K562 (cell line): ENCODE results near the gene FILIP1L. TPM values are rescaled to one million over a fixed set of nuclear protein-coding genes. Genes with fewer than 3 reads are reported as not detected.

Source experiments
- ATAC-seq: fragments of 200-7000 bp; cut with Tn5 transposase; 3 replicates; pipeline ENCODE4 v1.9.1; 2020; ENCODE audit warnings: moderate library complexity
- BruUV-seq: library from RNA; stranded (reverse); fragments of 400-500 nt; replicated peaks from 2 replicates; lab custom pipeline; 2021; lab: Mats Ljungman, UMichigan
- CTCF ChIA-PET: fragments of 300-600 bp; formaldehyde crosslinking; extraction: SDS; loops from one replicate; lab custom pipeline; 2021; ENCODE audit warnings: low intra/inter-chr PET ratio; lab: Yijun Ruan, JAX
- POLR2A ChIA-PET: fragments of 300-600, 350-650 bp; sonication (Branson Sonifier 250); formaldehyde crosslinking; extraction: SDS; loops from one replicate; lab custom pipeline; 2021; ENCODE audit warnings: antibody characterized with exemption, inconsistent platforms; lab: Yijun Ruan, JAX
- DNase-seq, 4 experiments: peaks; one replicate each; pipeline versions ENCODE4 v3.0.0 to v3.0.0-alpha.2; 2011 to 2018; ENCODE audit warnings: low spot score in 3 of 4, mixed read lengths in 3 of 4; ENCODE audit errors: extremely low read depth in 1 of 4
- FAIRE-seq: peaks from 2 replicates; lab custom pipeline; 2011; peaks lifted over from hg19 to GRCh38; lab: Jason Lieb, UNC
- H2AFZ ChIP-seq: 2 replicates; pipeline ENCODE4 v1.6.0; 2011; ENCODE audit warnings: low read depth, low read length, control low read depth, inconsistent platforms
- H3K27ac ChIP-seq: fragments of 200-600 bp; 3 replicates; pipeline ENCODE4 v1.8.0; 2011; ENCODE audit warnings: low read depth, mild to moderate bottlenecking, control low read depth, inconsistent platforms, low read length, moderate library complexity, mixed read lengths; ENCODE audit errors: extremely low read depth
- H3K27me3 ChIP-seq, 2 experiments: fragments of 300-600 bp in 1 of 2; 2 replicates in 1 of 2; 3 replicates in 1 of 2; pipeline versions ENCODE4 v1.6.0 to v1.8.0; 2011; ENCODE audit warnings: inconsistent platforms in 2 of 2, low read length in 2 of 2, mild to moderate bottlenecking in 1 of 2, mixed read lengths in 1 of 2, moderate library complexity in 1 of 2; ENCODE audit not compliant: control insufficient read depth in 2 of 2, insufficient read depth in 2 of 2
- H3K36me3 ChIP-seq: fragments of 300-600 bp; 3 replicates; pipeline ENCODE4 v1.8.0; 2011; ENCODE audit warnings: mild to moderate bottlenecking, low read length, inconsistent platforms; ENCODE audit not compliant: control insufficient read depth, insufficient read depth
- H3K4me1 ChIP-seq, 2 experiments: fragments of 200-600 bp in 1 of 2; replicated peaks in 1 of 2; 2 replicates in 1 of 2; 3 replicates in 1 of 2; pipeline versions ENCODE4 v1.5.1 to v1.8.0; 2011; ENCODE audit warnings: inconsistent platforms in 2 of 2, low read length in 2 of 2, mild to moderate bottlenecking in 1 of 2, mixed read lengths in 1 of 2, moderate library complexity in 1 of 2; ENCODE audit not compliant: control insufficient read depth in 2 of 2, insufficient read depth in 2 of 2
- H3K4me2 ChIP-seq: 2 replicates; pipeline ENCODE4 v1.6.1; 2011; ENCODE audit warnings: low read length, control low read depth, inconsistent platforms, mixed read lengths; ENCODE audit not compliant: insufficient read depth
- H3K4me3 ChIP-seq: fragments of 200-600 bp; sonication (generic), shearing (Covaris generic); 2 replicates; pipeline ENCODE4 v1.5.1; 2016; ENCODE audit warnings: control low read depth, inconsistent platforms
- H3K79me2 ChIP-seq: fragments of 200-600 bp; 3 replicates; pipeline ENCODE4 v1.8.0; 2011; ENCODE audit warnings: low read length, inconsistent platforms; ENCODE audit not compliant: control insufficient read depth, insufficient read depth
- H3K9ac ChIP-seq, 2 experiments: 2 replicates each; pipeline versions ENCODE4 v1.6.0 to v1.6.1; 2011; ENCODE audit warnings: low read depth in 2 of 2, low read length in 2 of 2, control low read depth in 1 of 2, inconsistent platforms in 1 of 2, mild to moderate bottlenecking in 1 of 2, mixed read lengths in 1 of 2; ENCODE audit not compliant: insufficient read depth in 1 of 2
- H3K9me1 ChIP-seq: one replicate; pipeline ENCODE4 v1.6.0; 2011; ENCODE audit warnings: inconsistent platforms, mild to moderate bottlenecking, low read length, moderate library complexity; ENCODE audit not compliant: control insufficient read depth, insufficient read depth
- H3K9me3 ChIP-seq: replicated peaks from 2 replicates; pipeline ENCODE4 v1.5.1; 2011; ENCODE audit warnings: low read depth, low read length, inconsistent platforms; ENCODE audit not compliant: control insufficient read depth, insufficient read depth
- H4K20me1 ChIP-seq: replicated peaks from 2 replicates; pipeline ENCODE4 v1.6.1; 2011; ENCODE audit warnings: low read length, inconsistent platforms, mixed read lengths; ENCODE audit not compliant: control insufficient read depth, insufficient read depth
- BACH1 ChIP-seq: fragments of 200-800 bp; sonication (Bioruptor generic); IDR thresholded peaks from 2 replicates; pipeline ENCODE4 v1.6.1; 2016; ENCODE audit warnings: missing genetic modification characterization, missing compliant biosample characterization
- CTBP1 ChIP-seq: fragments of 450-650 bp; IDR thresholded peaks from 2 replicates; pipeline ENCODE4 v1.6.1; 2016; ENCODE audit warnings: borderline replicate concordance
- ELF1 ChIP-seq: fragments of 200-800 bp; sonication (Bioruptor generic); IDR thresholded peaks from 2 replicates; pipeline ENCODE4 v1.6.1; 2016; ENCODE audit warnings: missing genetic modification characterization, missing compliant biosample characterization
- EZH2 ChIP-seq: IDR thresholded peaks from 2 replicates; pipeline ENCODE4 v1.6.1; 2012; ENCODE audit warnings: low read depth, mild to moderate bottlenecking, inconsistent platforms, low read length, borderline replicate concordance
- GABPB1 ChIP-seq: sonication (generic); formaldehyde crosslinking; IDR thresholded peaks from 2 replicates; pipeline ENCODE4 v1.8.0; 2022; ENCODE audit warnings: mild to moderate bottlenecking, missing genetic modification reagents
- GATAD2A ChIP-seq: fragments of 450-650 bp; IDR thresholded peaks from 2 replicates; pipeline ENCODE4 v1.6.1; 2017
- ILF3 ChIP-seq: fragments of 450-650 bp; IDR thresholded peaks from 2 replicates; pipeline ENCODE4 v1.6.1; 2018; ENCODE audit warnings: antibody characterized with exemption, mild to moderate bottlenecking, moderate library complexity, borderline replicate concordance
- MBD1 ChIP-seq: fragments of 250-450 bp; sonication (Bioruptor Pico); IDR thresholded peaks from 2 replicates; pipeline ENCODE4 v1.8.0; 2022; ENCODE audit warnings: inconsistent platforms
- RCOR1 ChIP-seq, 2 experiments: IDR thresholded peaks; 2 replicates each; pipeline ENCODE4 v1.6.1; 2012; ENCODE audit warnings: low read depth in 2 of 2, low read length in 2 of 2, borderline replicate concordance in 1 of 2, improper control_type of control experiment in 1 of 2
- ZNF146 ChIP-seq: IDR thresholded peaks from one replicate; pipeline ENCODE4 v1.6.1; 2018; ENCODE audit warnings: missing compliant biosample characterization; ENCODE audit not compliant: unreplicated experiment
- ZNF589 ChIP-seq: fragments of 200-800 bp; sonication (Bioruptor generic); IDR thresholded peaks from 2 replicates; pipeline ENCODE4 v1.6.1; 2016; ENCODE audit warnings: low read depth, missing genetic modification characterization, missing compliant biosample characterization
- WGBS: fragments of 100-300 bp; shearing (Covaris generic); methylation state at CpG from one replicate; pipeline ENCODE4 v1.1.6; 2016; ENCODE audit warnings: low coverage, mixed read lengths; ENCODE audit not compliant: insufficient coverage; ENCODE audit errors: missing lambda C conversion rate; 5-methylcytosine and 5-hydroxymethylcytosine counted together
- in situ Hi-C: fragments of 300-500 bp; cut with MboI; formaldehyde crosslinking; loops from 4 replicates; pipeline ENCODE4 v1.15.0; 2018; ENCODE audit warnings: inconsistent platforms, mixed read lengths
- intact Hi-C: fragments of 100-400 bp; cut with micrococcal nuclease; formaldehyde crosslinking; loops from 2 replicates; pipeline ENCODE4 v1.14.2; 2022
- polyA plus RNA-seq, 8 experiments: library from polyadenylated mRNA; depleted of rRNA in 4 of 8; stranded (reverse) in 5 of 8; unstranded in 3 of 8; fragments of >200 nt; fragmentation: Nextera tagmentation in 2 of 8; fragmentation: Illumina TruSeq in 1 of 8; extraction: Ambion mirVana in 2 of 8; extraction: Trizol in 1 of 8; gene quantifications; 2 replicates each; pipeline versions ENCODE4 v1.2.1 to v1.2.3, GENCODE V29; 2011 to 2014; ENCODE audit warnings: inconsistent platforms in 1 of 8, missing spikeins in 1 of 8
- total RNA-seq, 7 experiments: library from RNA; depleted of rRNA in 6 of 7; stranded (reverse); fragments of >200 nt in 6 of 7; fragmentation: Illumina TruSeq in 2 of 7; extraction: Trizol in 2 of 7; gene quantifications; 2 replicates each; pipeline versions ENCODE4 v1.2.1 to v1.2.3, GENCODE V29; 2011 to 2021; ENCODE audit warnings: low replicate concordance in 1 of 7
- TF ChIP-seq, protein P1 (sequence below): fragments of 450-650 bp; IDR thresholded peaks from 2 replicates; pipeline ENCODE4 v1.6.1; 2017; ENCODE audit warnings: antibody characterized with exemption
- TF ChIP-seq, protein P2 (sequence below): fragments of 450-650 bp; formaldehyde crosslinking; IDR thresholded peaks from 2 replicates; pipeline ENCODE4 v1.4.0; 2020; ENCODE audit warnings: mild to moderate bottlenecking
- TF ChIP-seq, protein P3 (sequence below): sonication (generic); formaldehyde crosslinking; IDR thresholded peaks from 2 replicates; pipeline ENCODE4 v1.8.1; 2022; ENCODE audit warnings: missing genetic modification reagents

Gene FILIP1L
- total and polyA plus RNA-seq, 9 of the 15 experiments (the other 6 are each of a cell fraction or from before 2014, with no cell fraction given): 0.50 to 2.1 (median 1.1) TPM

- FAIRE-seq: no peak
- ATAC-seq: no peak
- Histone ChIP-seq H3K4me1 (peaks cover 0 to 9% of the 10 kb centered on the region in 2 experiments; a peak in 2 of 5 replicates), H3K27ac (no peak overlapping the region), H3K36me3 (no peaks in the 10 kb centered on the region), H3K4me2 (no peak overlapping the region), H3K9me1 (no peaks in the 10 kb centered on the region), H3K4me3 (no peak overlapping the region), H4K20me1 (no peaks in the 10 kb centered on the region), H2AFZ (no peak overlapping the region), H3K27me3 (no peaks in the 10 kb centered on the region), H3K79me2 (no peaks in the 10 kb centered on the region; the same call in none of the 3 replicates), H3K9ac (no peak overlapping the region)
- 67% methylated on average over 3 of the region's 3 CpGs for WGBS
- in situ Hi-C loops: no loop called here
- no peak for DNase-seq
- POLR2A ChIA-PET: no interaction called here
- BruUV-seq: no TSS peak
- TF ChIP-seq GABPB1 (CRISPR knock-in tag) (no peak), ILF3 (no peak), MBD1 (CRISPR knock-in tag) (no peak), ZNF589 (CRISPR knock-in tag) (no peak), GATAD2A (no peak), EZH2 (no peak), ZNF146 (CRISPR knock-in tag) (no peak), ELF1 (tag) (no peak), BACH1 (no peak), CTBP1 (no peak), RCOR1 (IDR thresholded peaks at IDR 0.05; ENCODE audit: borderline replicate concordance in 1 of 2, low read depth in 2 of 2, low read length in 2 of 2) (no peak)
- TF ChIP-seq, protein P1, sequence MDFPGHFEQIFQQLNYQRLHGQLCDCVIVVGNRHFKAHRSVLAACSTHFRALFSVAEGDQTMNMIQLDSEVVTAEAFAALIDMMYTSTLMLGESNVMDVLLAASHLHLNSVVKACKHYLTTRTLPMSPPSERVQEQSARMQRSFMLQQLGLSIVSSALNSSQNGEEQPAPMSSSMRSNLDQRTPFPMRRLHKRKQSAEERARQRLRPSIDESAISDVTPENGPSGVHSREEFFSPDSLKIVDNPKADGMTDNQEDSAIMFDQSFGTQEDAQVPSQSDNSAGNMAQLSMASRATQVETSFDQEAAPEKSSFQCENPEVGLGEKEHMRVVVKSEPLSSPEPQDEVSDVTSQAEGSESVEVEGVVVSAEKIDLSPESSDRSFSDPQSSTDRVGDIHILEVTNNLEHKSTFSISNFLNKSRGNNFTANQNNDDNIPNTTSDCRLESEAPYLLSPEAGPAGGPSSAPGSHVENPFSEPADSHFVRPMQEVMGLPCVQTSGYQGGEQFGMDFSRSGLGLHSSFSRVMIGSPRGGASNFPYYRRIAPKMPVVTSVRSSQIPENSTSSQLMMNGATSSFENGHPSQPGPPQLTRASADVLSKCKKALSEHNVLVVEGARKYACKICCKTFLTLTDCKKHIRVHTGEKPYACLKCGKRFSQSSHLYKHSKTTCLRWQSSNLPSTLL: no peak
- TF ChIP-seq, protein P2, sequence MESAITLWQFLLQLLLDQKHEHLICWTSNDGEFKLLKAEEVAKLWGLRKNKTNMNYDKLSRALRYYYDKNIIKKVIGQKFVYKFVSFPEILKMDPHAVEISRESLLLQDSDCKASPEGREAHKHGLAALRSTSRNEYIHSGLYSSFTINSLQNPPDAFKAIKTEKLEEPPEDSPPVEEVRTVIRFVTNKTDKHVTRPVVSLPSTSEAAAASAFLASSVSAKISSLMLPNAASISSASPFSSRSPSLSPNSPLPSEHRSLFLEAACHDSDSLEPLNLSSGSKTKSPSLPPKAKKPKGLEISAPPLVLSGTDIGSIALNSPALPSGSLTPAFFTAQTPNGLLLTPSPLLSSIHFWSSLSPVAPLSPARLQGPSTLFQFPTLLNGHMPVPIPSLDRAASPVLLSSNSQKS: no peak
- TF ChIP-seq, protein P3, sequence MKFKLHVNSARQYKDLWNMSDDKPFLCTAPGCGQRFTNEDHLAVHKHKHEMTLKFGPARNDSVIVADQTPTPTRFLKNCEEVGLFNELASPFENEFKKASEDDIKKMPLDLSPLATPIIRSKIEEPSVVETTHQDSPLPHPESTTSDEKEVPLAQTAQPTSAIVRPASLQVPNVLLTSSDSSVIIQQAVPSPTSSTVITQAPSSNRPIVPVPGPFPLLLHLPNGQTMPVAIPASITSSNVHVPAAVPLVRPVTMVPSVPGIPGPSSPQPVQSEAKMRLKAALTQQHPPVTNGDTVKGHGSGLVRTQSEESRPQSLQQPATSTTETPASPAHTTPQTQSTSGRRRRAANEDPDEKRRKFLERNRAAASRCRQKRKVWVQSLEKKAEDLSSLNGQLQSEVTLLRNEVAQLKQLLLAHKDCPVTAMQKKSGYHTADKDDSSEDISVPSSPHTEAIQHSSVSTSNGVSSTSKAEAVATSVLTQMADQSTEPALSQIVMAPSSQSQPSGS: no peak
- TF ChIP-seq, all 486 proteins: peak for 0
- no peaks in the 10 kb centered on the region for H3K9me3 ChIP-seq
- CTCF ChIA-PET: no interaction called here
- intact Hi-C loops: no loop called here
Measured at GRCh38 chr3:99911433-99911832, 202.9 kb downstream of the FILIP1L start.
